ENCODE results near the gene HDAC10.

DNA sequence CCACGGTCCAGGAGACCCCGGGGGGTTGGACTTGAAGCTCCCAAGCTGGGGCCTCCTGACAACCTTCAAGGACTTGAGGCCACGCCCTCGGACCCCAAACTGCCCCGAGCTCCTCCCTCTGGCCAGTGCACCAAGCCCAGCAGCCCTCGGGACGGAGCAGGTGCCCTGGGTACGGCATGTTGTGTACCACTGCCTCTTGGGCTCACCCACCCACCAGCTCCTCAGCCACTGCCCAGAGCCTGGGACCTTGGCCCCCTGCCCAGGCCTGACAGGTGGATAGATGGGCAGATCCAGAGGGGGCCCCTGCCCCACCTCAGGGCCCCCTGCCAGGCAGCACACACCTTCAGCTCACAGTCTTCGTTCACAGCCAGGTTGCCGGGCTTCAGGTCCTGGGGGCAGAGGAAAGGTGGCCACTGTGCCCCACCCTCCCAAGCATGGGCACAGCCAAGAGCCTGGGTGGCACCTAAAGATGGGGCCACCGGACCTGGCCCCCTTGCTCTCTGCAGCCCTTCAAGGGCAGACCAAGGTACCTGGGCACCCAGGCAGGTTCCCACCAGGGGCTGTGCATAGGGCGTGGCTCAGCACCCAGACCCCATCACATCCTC lies 5.3 kb upstream of the HDAC10 start:
- no peak for TF ChIP-seq POLR2AphosphoS5 (IDR thresholded peaks at IDR 0.05; ENCODE audit: low read depth, low read length)
- TF ChIP-seq, protein P1, sequence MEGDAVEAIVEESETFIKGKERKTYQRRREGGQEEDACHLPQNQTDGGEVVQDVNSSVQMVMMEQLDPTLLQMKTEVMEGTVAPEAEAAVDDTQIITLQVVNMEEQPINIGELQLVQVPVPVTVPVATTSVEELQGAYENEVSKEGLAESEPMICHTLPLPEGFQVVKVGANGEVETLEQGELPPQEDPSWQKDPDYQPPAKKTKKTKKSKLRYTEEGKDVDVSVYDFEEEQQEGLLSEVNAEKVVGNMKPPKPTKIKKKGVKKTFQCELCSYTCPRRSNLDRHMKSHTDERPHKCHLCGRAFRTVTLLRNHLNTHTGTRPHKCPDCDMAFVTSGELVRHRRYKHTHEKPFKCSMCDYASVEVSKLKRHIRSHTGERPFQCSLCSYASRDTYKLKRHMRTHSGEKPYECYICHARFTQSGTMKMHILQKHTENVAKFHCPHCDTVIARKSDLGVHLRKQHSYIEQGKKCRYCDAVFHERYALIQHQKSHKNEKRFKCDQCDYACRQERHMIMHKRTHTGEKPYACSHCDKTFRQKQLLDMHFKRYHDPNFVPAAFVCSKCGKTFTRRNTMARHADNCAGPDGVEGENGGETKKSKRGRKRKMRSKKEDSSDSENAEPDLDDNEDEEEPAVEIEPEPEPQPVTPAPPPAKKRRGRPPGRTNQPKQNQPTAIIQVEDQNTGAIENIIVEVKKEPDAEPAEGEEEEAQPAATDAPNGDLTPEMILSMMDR (IDR thresholded peaks at IDR 0.05): no peak
- TF ChIP-seq EZH2phosphoT487 (IDR thresholded peaks at IDR 0.05; ENCODE audit: borderline replicate concordance, low read depth): no peak
- TF ChIP-seq RCOR1 (IDR thresholded peaks at IDR 0.05; ENCODE audit: low read length): no peak
